GM19463 (cell line): ENCODE results near the gene SERAC1.

Experiments used
- ATAC-seq: cut with Tn5 transposase; IDR thresholded peaks from one replicate; pipeline ENCODE4 v1.9.1; 2021; ENCODE audit warnings: mild to moderate bottlenecking, moderate library complexity; ENCODE audit not compliant: unreplicated experiment

SERAC1 gene

GRCh38 chr6:158131926-158132325 lies 36.1 kb downstream of the SERAC1 start:
- no peak for ATAC-seq

GRCh38 chr6:158125271-158125670 lies 42.8 kb downstream of the SERAC1 start:
- no peak for ATAC-seq

- ATAC-seq = no peak
These were observed 43.8 kb downstream of the SERAC1 start for GRCh38 chr6:158124288-158124687.

GRCh38 chr6:158122048-158122447 lies 46.0 kb downstream of the SERAC1 start:
- ATAC-seq = no peak

- no peak for ATAC-seq
These were observed 46.7 kb downstream of the SERAC1 start for GRCh38 chr6:158121335-158121734.

- no peak for ATAC-seq
These were observed 49.2 kb downstream of the SERAC1 start for GRCh38 chr6:158118886-158119285.

- no peak for ATAC-seq
These were observed 52.6 kb downstream of the SERAC1 start for GRCh38 chr6:158115508-158115907.

GRCh38 chr6:158115102-158115501 lies 53.0 kb downstream of the SERAC1 start:
- no peak for ATAC-seq

GRCh38 chr6:158113802-158114201 lies 54.3 kb downstream of the SERAC1 start:
- no peak for ATAC-seq

GRCh38 chr6:158111987-158112386 lies 56.1 kb downstream of the SERAC1 start:
- no peak for ATAC-seq

- ATAC-seq = no peak
These were observed 57.1 kb downstream of the SERAC1 start for GRCh38 chr6:158110986-158111385.

- no peak for ATAC-seq
These were observed 58.3 kb downstream of the SERAC1 start for GRCh38 chr6:158109748-158110147.

- no peak for ATAC-seq
These were observed 63.4 kb downstream of the SERAC1 start for GRCh38 chr6:158104696-158105095.

GRCh38 chr6:158103228-158103627 lies 64.8 kb downstream of the SERAC1 start:
- no peak for ATAC-seq

GRCh38 chr6:158095671-158096070 lies 72.4 kb downstream of the SERAC1 start:
- no peak for ATAC-seq

- no peak for ATAC-seq
These were observed 73.0 kb downstream of the SERAC1 start for GRCh38 chr6:158095031-158095430.

- ATAC-seq = no peak
These were observed 75.3 kb downstream of the SERAC1 start for GRCh38 chr6:158092806-158093205.

- no peak for ATAC-seq
These were observed 80.7 kb downstream of the SERAC1 start for GRCh38 chr6:158087224-158087867.

- no peak for ATAC-seq
These were observed 81.4 kb downstream of the SERAC1 start for GRCh38 chr6:158086504-158087223.

- ATAC-seq = peak; percentile 73
These were observed 82.0 kb downstream of the SERAC1 start for GRCh38 chr6:158086054-158086503.

GRCh38 chr6:158085261-158086053 lies 82.6 kb downstream of the SERAC1 start:
- no peak for ATAC-seq
